Endothelial cell (in vitro differentiated cells): Measurements from ENCODE around the gene MMP11. TPM values are rescaled to one million over a fixed set of nuclear protein-coding genes. Genes with fewer than 3 reads are reported as not detected.

Experiments
- DNase-seq: peaks from one replicate; pipeline ENCODE4 v3.0.0; 2021; ENCODE audit warnings: low spot score
- H3K27ac Mint-ChIP-seq: one replicate; pipeline ENCODE4 v1.8.0; 2021; ENCODE audit warnings: mixed read lengths, inconsistent platforms; ENCODE audit not compliant: unreplicated experiment
- H3K27me3 Mint-ChIP-seq: one replicate; pipeline ENCODE4 v1.8.0; 2021; ENCODE audit warnings: mild to moderate bottlenecking, moderate library complexity, mixed read lengths, inconsistent platforms; ENCODE audit not compliant: unreplicated experiment
- H3K36me3 Mint-ChIP-seq: one replicate; pipeline ENCODE4 v1.8.0; 2021; ENCODE audit warnings: mild to moderate bottlenecking, low read depth, mixed read lengths, inconsistent platforms; ENCODE audit not compliant: unreplicated experiment
- H3K4me1 Mint-ChIP-seq: one replicate; pipeline ENCODE4 v1.8.0; 2021; ENCODE audit warnings: mild to moderate bottlenecking, mixed read lengths, inconsistent platforms; ENCODE audit not compliant: unreplicated experiment
- H3K4me3 Mint-ChIP-seq: one replicate; pipeline ENCODE4 v1.8.0; 2021; ENCODE audit warnings: mild to moderate bottlenecking, mixed read lengths, inconsistent platforms; ENCODE audit not compliant: unreplicated experiment
- H3K9me3 Mint-ChIP-seq: one replicate; pipeline ENCODE4 v1.8.0; 2021; ENCODE audit warnings: mixed read lengths, inconsistent platforms; ENCODE audit not compliant: unreplicated experiment
- total RNA-seq: library from RNA; stranded (reverse); fragmentation: NEBNext Ultra II Directional; extraction: Animal tissue kit (Norgen Biotek cat#: 25700); gene quantifications from one replicate; pipeline ENCODE4 v1.2.1, GENCODE V29; 2021; ENCODE audit not compliant: unreplicated experiment
- TF ChIP-seq, protein P1 (sequence below): fragments of 200-600 bp; sonication (generic); IDR thresholded peaks from one replicate; pipeline ENCODE4 v1.5.0; 2021; ENCODE audit warnings: antibody characterized with exemption; ENCODE audit not compliant: unreplicated experiment

Gene MMP11
- total RNA-seq, 1 donor from 2014 or later: 3.4 TPM

DNA sequence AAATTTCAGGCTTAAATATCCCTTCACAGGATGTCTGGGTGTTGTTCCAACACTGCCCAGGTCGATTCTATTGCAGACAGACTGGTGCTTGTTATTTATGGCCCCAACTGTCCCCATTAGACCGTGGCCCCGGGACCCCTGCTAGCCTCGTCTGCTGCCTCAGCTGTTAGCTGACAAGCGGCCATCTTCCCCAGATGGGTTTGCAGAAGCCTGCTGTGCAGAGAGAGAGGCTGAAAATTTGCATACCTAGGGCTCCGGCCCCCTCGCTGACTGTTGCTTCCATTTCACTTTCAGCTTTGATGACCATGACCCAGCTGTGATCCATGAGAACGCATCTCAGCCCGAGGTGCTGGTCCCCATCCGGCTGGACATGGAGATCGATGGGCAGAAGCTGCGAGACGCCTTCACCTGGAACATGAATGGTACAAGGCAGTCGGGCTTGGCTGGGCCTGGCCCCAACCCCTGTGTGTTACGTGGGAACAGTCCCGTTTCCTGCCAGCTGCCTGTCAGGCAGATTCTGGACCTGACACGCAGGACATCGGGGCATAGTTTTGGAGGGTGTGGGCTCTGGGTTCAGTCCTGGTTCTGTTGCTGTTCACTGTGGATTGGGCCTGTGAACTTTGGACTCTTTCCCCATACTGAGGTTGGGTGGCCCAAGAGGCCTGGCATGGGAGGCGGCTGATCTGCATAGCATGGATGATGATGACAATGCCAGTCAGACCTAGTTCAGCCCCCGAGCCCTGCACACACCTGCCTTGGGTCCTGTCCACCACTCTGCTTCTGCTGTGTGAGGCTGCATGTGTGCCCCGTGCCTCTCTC, 30.6 kb downstream of the MMP11 start:
- DNase-seq: no peak
- no peak overlapping the region for H3K27ac Mint-ChIP-seq
- no peaks in the 10 kb centered on the region for H3K4me1 Mint-ChIP-seq
- TF ChIP-seq, protein P1, sequence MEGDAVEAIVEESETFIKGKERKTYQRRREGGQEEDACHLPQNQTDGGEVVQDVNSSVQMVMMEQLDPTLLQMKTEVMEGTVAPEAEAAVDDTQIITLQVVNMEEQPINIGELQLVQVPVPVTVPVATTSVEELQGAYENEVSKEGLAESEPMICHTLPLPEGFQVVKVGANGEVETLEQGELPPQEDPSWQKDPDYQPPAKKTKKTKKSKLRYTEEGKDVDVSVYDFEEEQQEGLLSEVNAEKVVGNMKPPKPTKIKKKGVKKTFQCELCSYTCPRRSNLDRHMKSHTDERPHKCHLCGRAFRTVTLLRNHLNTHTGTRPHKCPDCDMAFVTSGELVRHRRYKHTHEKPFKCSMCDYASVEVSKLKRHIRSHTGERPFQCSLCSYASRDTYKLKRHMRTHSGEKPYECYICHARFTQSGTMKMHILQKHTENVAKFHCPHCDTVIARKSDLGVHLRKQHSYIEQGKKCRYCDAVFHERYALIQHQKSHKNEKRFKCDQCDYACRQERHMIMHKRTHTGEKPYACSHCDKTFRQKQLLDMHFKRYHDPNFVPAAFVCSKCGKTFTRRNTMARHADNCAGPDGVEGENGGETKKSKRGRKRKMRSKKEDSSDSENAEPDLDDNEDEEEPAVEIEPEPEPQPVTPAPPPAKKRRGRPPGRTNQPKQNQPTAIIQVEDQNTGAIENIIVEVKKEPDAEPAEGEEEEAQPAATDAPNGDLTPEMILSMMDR: no peak
- no peaks in the 10 kb centered on the region for H3K27me3 Mint-ChIP-seq
- H3K9me3 Mint-ChIP-seq: no peaks in the 10 kb centered on the region
- H3K36me3 Mint-ChIP-seq: peaks cover 47% of the 10 kb centered on the region
- H3K4me3 Mint-ChIP-seq: peak overlapping the region; percentile 70

DNA sequence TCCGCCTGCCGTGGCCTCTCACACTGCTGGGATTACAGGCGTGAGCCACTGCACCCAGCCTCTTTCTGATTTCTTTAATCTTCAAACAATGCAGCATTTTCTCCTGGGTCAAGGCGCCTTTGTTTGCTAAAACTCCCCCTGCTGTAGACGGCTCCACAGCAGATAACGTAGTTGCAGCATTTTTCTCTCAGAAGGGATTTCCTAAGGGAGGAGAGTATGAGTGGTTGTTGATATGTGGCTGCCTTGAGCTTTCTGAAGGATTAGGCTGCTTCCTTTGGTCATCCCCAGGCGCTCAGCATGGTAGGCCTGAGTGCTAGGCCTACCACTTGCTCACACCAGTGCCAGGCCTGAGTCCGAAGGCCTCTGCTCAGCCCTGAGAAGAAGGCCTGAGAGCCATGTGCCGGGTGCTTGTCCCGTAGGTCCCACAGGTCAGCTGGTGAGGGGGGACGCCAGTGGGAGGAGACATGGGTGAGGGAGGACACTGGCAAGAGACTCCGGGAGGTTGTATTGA, 32.2 kb downstream of the MMP11 start:
- Mint-ChIP-seq H3K27me3 (no peaks in the 10 kb centered on the region), H3K36me3 (peaks cover 44% of the 10 kb centered on the region), H3K4me1 (no peaks in the 10 kb centered on the region), H3K9me3 (no peaks in the 10 kb centered on the region), H3K27ac (no peak overlapping the region), H3K4me3 (no peak overlapping the region)
- TF ChIP-seq, protein P1: no peak
- no peak for DNase-seq

DNA sequence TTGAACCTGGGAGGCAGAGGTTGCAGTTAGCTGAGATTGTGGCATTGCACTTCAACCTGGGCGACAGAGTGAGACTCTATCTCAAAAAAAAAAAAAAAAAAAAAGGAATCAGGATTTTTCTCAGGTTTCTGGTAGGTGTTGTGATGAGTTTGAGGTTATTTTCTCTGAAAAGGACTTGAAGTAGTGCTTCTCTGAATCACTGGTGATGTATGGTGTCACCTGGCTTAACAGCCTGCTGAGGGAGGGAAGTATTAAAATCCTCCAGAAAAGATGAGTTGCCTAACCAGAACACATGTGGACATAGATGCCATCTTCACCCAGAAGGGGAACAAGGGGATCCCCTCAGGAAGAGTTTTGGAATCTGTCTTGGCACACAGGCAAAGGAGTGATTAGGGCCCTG, 34.2 kb downstream of the MMP11 start:
- TF ChIP-seq, protein P1: no peak
- DNase-seq: no peak
- Mint-ChIP-seq H3K36me3 (peaks cover 31% of the 10 kb centered on the region), H3K27ac (no peak overlapping the region), H3K27me3 (no peaks in the 10 kb centered on the region), H3K9me3 (no peaks in the 10 kb centered on the region), H3K4me1 (no peaks in the 10 kb centered on the region), H3K4me3 (no peak overlapping the region)

DNA sequence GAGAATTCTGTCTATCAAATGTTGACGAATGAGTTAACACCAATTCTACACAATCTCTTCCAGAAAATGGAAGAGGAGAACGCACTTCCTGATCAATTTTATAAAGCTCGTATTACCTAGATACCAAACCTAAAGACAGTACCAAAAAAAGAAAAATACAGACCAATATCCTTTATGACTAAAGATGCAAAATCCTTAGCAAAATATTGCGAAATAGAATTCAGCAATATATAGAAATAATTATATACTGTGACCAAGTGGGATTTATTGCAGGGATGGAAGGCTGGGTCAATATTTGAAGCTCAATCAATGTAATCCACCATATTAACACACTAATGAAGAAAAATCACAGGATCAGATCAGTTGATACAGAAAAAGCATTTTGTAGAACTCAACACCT, 39.7 kb downstream of the MMP11 start:
- TF ChIP-seq, protein P1: no peak
- H3K36me3 Mint-ChIP-seq: peaks cover 35% of the 10 kb centered on the region
- no peak for DNase-seq

DNA sequence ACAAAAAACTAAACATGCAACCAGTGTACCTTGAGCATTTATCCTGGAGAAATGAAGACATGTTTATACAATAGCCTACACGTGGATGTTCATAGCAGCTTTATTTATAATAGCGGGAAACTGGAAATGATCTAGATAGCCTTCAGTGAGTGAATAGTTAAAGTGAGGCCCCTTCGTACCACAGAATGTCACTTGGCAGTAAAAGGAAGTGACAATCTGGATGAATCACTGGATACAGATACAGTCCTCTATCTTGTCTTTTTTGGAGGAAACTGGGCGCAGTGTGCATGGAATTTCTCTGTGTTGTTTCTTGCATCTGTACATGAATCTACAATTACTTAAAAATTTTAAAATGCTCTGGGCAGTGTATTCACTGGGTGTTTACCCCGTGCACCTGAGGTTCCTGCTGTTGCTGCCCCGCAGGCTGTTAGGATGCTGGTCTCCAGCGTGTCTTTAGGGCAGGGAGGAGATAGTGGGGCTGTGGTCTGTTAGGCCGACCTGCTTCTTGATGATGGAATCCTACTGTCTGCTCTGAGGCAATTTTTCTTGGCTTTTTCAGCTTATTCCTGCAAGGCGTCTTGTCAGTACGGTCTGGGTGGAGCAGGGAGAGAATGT, 43.0 kb downstream of the MMP11 start:
- no peaks in the 10 kb centered on the region for H3K27me3 Mint-ChIP-seq
- H3K4me1 Mint-ChIP-seq: peaks cover 3% of the 10 kb centered on the region
- no peaks in the 10 kb centered on the region for H3K9me3 Mint-ChIP-seq
- peaks cover 41% of the 10 kb centered on the region for H3K36me3 Mint-ChIP-seq
- peak overlapping the region; percentile 31 for H3K4me3 Mint-ChIP-seq
- TF ChIP-seq, protein P1: no peak
- no peak overlapping the region for H3K27ac Mint-ChIP-seq
- no peak for DNase-seq

More for the DNA sequence above, 39.7 kb downstream of the MMP11 start:
- no peaks in the 10 kb centered on the region for H3K9me3 Mint-ChIP-seq
- H3K4me1 Mint-ChIP-seq: no peaks in the 10 kb centered on the region
- H3K27ac Mint-ChIP-seq: no peak overlapping the region
- H3K27me3 Mint-ChIP-seq: no peaks in the 10 kb centered on the region
- no peak overlapping the region for H3K4me3 Mint-ChIP-seq
